ENCODE results near the gene TRAPPC14. TPM values are rescaled to one million over a fixed set of nuclear protein-coding genes. Genes with fewer than 3 reads are reported as not detected.
A peak's percentile ranks its signal among the peaks of the same experiment; 100 is the strongest.

The TRAPPC14 gene
- total and polyA plus RNA-seq, 9 of the 15 experiments (the other 6 are each of a cell fraction or from before 2014, with no cell fraction given) = 0.42 to 45.9 (median 18.2) TPM

DNA sequence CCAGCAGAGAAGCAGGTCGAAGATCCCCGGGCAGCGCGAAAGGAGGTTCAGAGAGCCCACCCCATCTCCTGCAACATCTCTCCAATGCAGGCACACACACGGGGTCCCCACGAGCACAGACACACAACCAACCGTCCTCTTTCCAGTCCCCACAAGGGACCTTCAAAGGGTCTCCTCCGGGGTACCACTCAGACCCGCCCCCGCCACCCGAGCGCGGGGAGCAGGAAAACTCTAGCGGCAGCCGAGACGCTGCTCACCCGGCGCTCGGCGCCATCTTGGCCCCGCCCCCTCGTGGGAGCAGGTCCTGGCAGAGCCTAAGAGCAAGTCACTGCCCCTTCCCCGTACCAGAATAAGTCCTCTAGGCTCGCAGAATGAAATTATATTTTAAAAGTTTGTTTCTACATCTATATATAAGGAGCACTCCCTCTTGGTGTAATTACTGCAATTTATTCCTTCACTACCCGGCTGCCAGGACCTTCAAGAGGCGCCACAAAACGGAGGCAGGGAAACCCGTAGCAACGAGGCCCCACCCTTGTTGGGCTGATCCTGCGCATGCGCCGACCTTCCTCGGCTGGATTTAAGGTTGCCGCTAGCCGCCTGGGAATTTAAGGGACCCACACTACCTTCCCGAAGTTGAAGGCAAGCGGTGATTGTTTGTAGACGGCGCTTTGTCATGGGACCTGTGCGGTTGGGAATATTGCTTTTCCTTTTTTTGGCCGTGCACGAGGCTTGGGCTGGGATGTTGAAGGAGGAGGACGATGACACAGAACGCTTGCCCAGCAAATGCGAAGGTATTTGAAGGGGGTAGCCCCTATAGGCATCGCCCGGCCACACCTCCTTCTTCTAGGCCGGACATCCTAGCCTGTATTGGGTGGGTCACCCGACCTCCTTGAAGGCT is 39.2 kb downstream of the TRAPPC14 start, which contains the start of the genes CNPY4 and TAF6 (continued):
- TF ChIP-seq, protein P1, sequence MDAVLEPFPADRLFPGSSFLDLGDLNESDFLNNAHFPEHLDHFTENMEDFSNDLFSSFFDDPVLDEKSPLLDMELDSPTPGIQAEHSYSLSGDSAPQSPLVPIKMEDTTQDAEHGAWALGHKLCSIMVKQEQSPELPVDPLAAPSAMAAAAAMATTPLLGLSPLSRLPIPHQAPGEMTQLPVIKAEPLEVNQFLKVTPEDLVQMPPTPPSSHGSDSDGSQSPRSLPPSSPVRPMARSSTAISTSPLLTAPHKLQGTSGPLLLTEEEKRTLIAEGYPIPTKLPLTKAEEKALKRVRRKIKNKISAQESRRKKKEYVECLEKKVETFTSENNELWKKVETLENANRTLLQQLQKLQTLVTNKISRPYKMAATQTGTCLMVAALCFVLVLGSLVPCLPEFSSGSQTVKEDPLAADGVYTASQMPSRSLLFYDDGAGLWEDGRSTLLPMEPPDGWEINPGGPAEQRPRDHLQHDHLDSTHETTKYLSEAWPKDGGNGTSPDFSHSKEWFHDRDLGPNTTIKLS (IDR thresholded peaks at IDR 0.05; ENCODE audit: borderline replicate concordance, low read depth) = peak; percentile 59
- 0 out of 2 replicates have a peak, but pooled peaks have one; percentile 46 for TF ChIP-seq ZNF830 (CRISPR knock-in tag; IDR thresholded peaks at IDR 0.05)
- no peak for TF ChIP-seq NFYB (IDR thresholded peaks at IDR 0.05; ENCODE audit: extremely low read depth, insufficient read length)
- no peak for TF ChIP-seq FOXA1 (IDR thresholded peaks at IDR 0.05; ENCODE audit: borderline replicate concordance)
- no peak for TF ChIP-seq ZEB2 (IDR thresholded peaks at IDR 0.05)
- TF ChIP-seq NCOR1 (IDR thresholded peaks at IDR 0.05) = peak; percentile 34
- peak; percentile 73 for TF ChIP-seq ZBTB17 (CRISPR knock-in tag; IDR thresholded peaks at IDR 0.05)
- peak; percentile 99 for TF ChIP-seq PHF21A (IDR thresholded peaks at IDR 0.05; ENCODE audit: borderline replicate concordance, low read depth)
- peak; percentile 90 for TF ChIP-seq C11orf30 (IDR thresholded peaks at IDR 0.05; ENCODE audit: low read depth)
- TF ChIP-seq LARP7 (IDR thresholded peaks at IDR 0.05) = no peak; the same call in 1 of the 2 replicates
- TF ChIP-seq ZNF584 (CRISPR knock-in tag; IDR thresholded peaks at IDR 0.05; ENCODE audit: low read depth) = no peak
- TF ChIP-seq, protein P2, sequence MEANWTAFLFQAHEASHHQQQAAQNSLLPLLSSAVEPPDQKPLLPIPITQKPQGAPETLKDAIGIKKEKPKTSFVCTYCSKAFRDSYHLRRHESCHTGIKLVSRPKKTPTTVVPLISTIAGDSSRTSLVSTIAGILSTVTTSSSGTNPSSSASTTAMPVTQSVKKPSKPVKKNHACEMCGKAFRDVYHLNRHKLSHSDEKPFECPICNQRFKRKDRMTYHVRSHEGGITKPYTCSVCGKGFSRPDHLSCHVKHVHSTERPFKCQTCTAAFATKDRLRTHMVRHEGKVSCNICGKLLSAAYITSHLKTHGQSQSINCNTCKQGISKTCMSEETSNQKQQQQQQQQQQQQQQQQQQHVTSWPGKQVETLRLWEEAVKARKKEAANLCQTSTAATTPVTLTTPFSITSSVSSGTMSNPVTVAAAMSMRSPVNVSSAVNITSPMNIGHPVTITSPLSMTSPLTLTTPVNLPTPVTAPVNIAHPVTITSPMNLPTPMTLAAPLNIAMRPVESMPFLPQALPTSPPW (CRISPR knock-in tag; IDR thresholded peaks at IDR 0.05) = peak; percentile 95
- TF ChIP-seq UBTF (IDR thresholded peaks at IDR 0.05; ENCODE audit: borderline replicate concordance in 1 of 2, low read depth in 2 of 2, low read length in 2 of 2) = peak in 1 of 2 experiments; percentile 30; a peak in 1 of 4 replicates
- TF ChIP-seq STAT6 (CRISPR knock-in tag; IDR thresholded peaks at IDR 0.05) = peak; percentile 30; the same call in 1 of the 2 replicates
- TF ChIP-seq MEIS2 (IDR thresholded peaks at IDR 0.05; ENCODE audit: partially characterized antibody) = peak; percentile 91
- TF ChIP-seq CBX1 (IDR thresholded peaks at IDR 0.05; ENCODE audit: low read depth) = peak; percentile 76; the same call in 1 of the 2 replicates
- TF ChIP-seq CCNT2 (IDR thresholded peaks at IDR 0.05; ENCODE audit: borderline replicate concordance, extremely low read depth, insufficient read length, low read depth, low read length) = peak; percentile 44
